K562 (cell line): ENCODE measurements around the gene DAPK1. TPM values are rescaled to one million over a fixed set of nuclear protein-coding genes. Genes with fewer than 3 reads are reported as not detected.
A peak's percentile ranks its signal among the peaks of the same experiment; 100 is the strongest.

Source experiments
- ATAC-seq: fragments of 200-7000 bp; cut with Tn5 transposase; 3 replicates; pipeline ENCODE4 v1.9.1; 2020; ENCODE audit warnings: moderate library complexity
- BruUV-seq: library from RNA; stranded (reverse); fragments of 400-500 nt; replicated peaks from 2 replicates; lab custom pipeline; 2021; lab: Mats Ljungman, UMichigan
- CTCF ChIA-PET: fragments of 300-600 bp; formaldehyde crosslinking; extraction: SDS; loops from one replicate; lab custom pipeline; 2021; ENCODE audit warnings: low intra/inter-chr PET ratio; lab: Yijun Ruan, JAX
- POLR2A ChIA-PET: fragments of 300-600, 350-650 bp; sonication (Branson Sonifier 250); formaldehyde crosslinking; extraction: SDS; loops from one replicate; lab custom pipeline; 2021; ENCODE audit warnings: antibody characterized with exemption, inconsistent platforms; lab: Yijun Ruan, JAX
- DNase-seq, 4 experiments: peaks; one replicate each; pipeline versions ENCODE4 v3.0.0 to v3.0.0-alpha.2; 2011 to 2018; ENCODE audit warnings: low spot score in 3 of 4, mixed read lengths in 3 of 4; ENCODE audit errors: extremely low read depth in 1 of 4
- FAIRE-seq: peaks from 2 replicates; lab custom pipeline; 2011; peaks lifted over from hg19 to GRCh38; lab: Jason Lieb, UNC
- H2AFZ ChIP-seq: 2 replicates; pipeline ENCODE4 v1.6.0; 2011; ENCODE audit warnings: low read depth, low read length, control low read depth, inconsistent platforms
- H3K27ac ChIP-seq: fragments of 200-600 bp; 3 replicates; pipeline ENCODE4 v1.8.0; 2011; ENCODE audit warnings: low read depth, mild to moderate bottlenecking, control low read depth, inconsistent platforms, low read length, moderate library complexity, mixed read lengths; ENCODE audit errors: extremely low read depth
- H3K27me3 ChIP-seq, 2 experiments: fragments of 300-600 bp in 1 of 2; 2 replicates in 1 of 2; 3 replicates in 1 of 2; pipeline versions ENCODE4 v1.6.0 to v1.8.0; 2011; ENCODE audit warnings: inconsistent platforms in 2 of 2, low read length in 2 of 2, mild to moderate bottlenecking in 1 of 2, mixed read lengths in 1 of 2, moderate library complexity in 1 of 2; ENCODE audit not compliant: control insufficient read depth in 2 of 2, insufficient read depth in 2 of 2
- H3K36me3 ChIP-seq: fragments of 300-600 bp; 3 replicates; pipeline ENCODE4 v1.8.0; 2011; ENCODE audit warnings: mild to moderate bottlenecking, low read length, inconsistent platforms; ENCODE audit not compliant: control insufficient read depth, insufficient read depth
- H3K4me1 ChIP-seq, 2 experiments: fragments of 200-600 bp in 1 of 2; replicated peaks in 1 of 2; 2 replicates in 1 of 2; 3 replicates in 1 of 2; pipeline versions ENCODE4 v1.5.1 to v1.8.0; 2011; ENCODE audit warnings: inconsistent platforms in 2 of 2, low read length in 2 of 2, mild to moderate bottlenecking in 1 of 2, mixed read lengths in 1 of 2, moderate library complexity in 1 of 2; ENCODE audit not compliant: control insufficient read depth in 2 of 2, insufficient read depth in 2 of 2
- H3K4me2 ChIP-seq: 2 replicates; pipeline ENCODE4 v1.6.1; 2011; ENCODE audit warnings: low read length, control low read depth, inconsistent platforms, mixed read lengths; ENCODE audit not compliant: insufficient read depth
- H3K4me3 ChIP-seq: fragments of 200-600 bp; sonication (generic), shearing (Covaris generic); 2 replicates; pipeline ENCODE4 v1.5.1; 2016; ENCODE audit warnings: control low read depth, inconsistent platforms
- H3K79me2 ChIP-seq: fragments of 200-600 bp; 3 replicates; pipeline ENCODE4 v1.8.0; 2011; ENCODE audit warnings: low read length, inconsistent platforms; ENCODE audit not compliant: control insufficient read depth, insufficient read depth
- H3K9ac ChIP-seq, 2 experiments: 2 replicates each; pipeline versions ENCODE4 v1.6.0 to v1.6.1; 2011; ENCODE audit warnings: low read depth in 2 of 2, low read length in 2 of 2, control low read depth in 1 of 2, inconsistent platforms in 1 of 2, mild to moderate bottlenecking in 1 of 2, mixed read lengths in 1 of 2; ENCODE audit not compliant: insufficient read depth in 1 of 2
- H3K9me1 ChIP-seq: one replicate; pipeline ENCODE4 v1.6.0; 2011; ENCODE audit warnings: inconsistent platforms, mild to moderate bottlenecking, low read length, moderate library complexity; ENCODE audit not compliant: control insufficient read depth, insufficient read depth
- H3K9me3 ChIP-seq: replicated peaks from 2 replicates; pipeline ENCODE4 v1.5.1; 2011; ENCODE audit warnings: low read depth, low read length, inconsistent platforms; ENCODE audit not compliant: control insufficient read depth, insufficient read depth
- H4K20me1 ChIP-seq: replicated peaks from 2 replicates; pipeline ENCODE4 v1.6.1; 2011; ENCODE audit warnings: low read length, inconsistent platforms, mixed read lengths; ENCODE audit not compliant: control insufficient read depth, insufficient read depth
- ATF6 ChIP-seq: sonication (generic); formaldehyde crosslinking; IDR thresholded peaks from 2 replicates; pipeline ENCODE4 v1.4.0; 2020; ENCODE audit warnings: mild to moderate bottlenecking, missing genetic modification reagents
- BRD9 ChIP-seq: fragments of 450-650 bp; IDR thresholded peaks from 2 replicates; pipeline ENCODE4 v1.6.1; 2018; ENCODE audit warnings: low read depth; ENCODE audit not compliant: partially characterized antibody
- CREB3 ChIP-seq: fragments of 450-650 bp; conservative IDR thresholded peaks from 2 replicates; pipeline ENCODE4 v1.6.1; 2016; ENCODE audit warnings: missing genetic modification characterization, low read depth, mild to moderate bottlenecking, missing compliant biosample characterization, moderate library complexity
- CREM ChIP-seq: IDR thresholded peaks from 2 replicates; pipeline ENCODE4 v1.6.1; 2014; ENCODE audit warnings: antibody characterized with exemption, low read depth
- GTF2F1 ChIP-seq: IDR thresholded peaks from 2 replicates; pipeline ENCODE4 v1.6.1; 2011; ENCODE audit warnings: low read depth, low read length, improper control_type of control experiment
- HINFP ChIP-seq: fragments of 450-650 bp; conservative IDR thresholded peaks from 2 replicates; pipeline ENCODE4 v1.6.1; 2016; ENCODE audit warnings: missing genetic modification characterization, low read depth, mild to moderate bottlenecking, control low read depth, missing compliant biosample characterization
- JUNB ChIP-seq: fragments of 450-650 bp; formaldehyde crosslinking; conservative IDR thresholded peaks from 2 replicates; pipeline ENCODE4 v1.4.0; 2020; ENCODE audit warnings: mild to moderate bottlenecking
- JUND ChIP-seq, 2 experiments: IDR thresholded peaks; 2 replicates in 1 of 2; 3 replicates in 1 of 2; pipeline ENCODE4 v1.6.1; 2011; ENCODE audit warnings: borderline replicate concordance in 2 of 2, low read depth in 2 of 2, low read length in 2 of 2, improper control_type of control experiment in 1 of 2, missing biosample characterization in 1 of 2, missing genetic modification characterization in 1 of 2, missing genetic modification reagents in 1 of 2
- OTX1 ChIP-seq: fragments of 450-650 bp; formaldehyde crosslinking; IDR thresholded peaks from 2 replicates; pipeline ENCODE4 v1.4.0; 2022; ENCODE audit warnings: mild to moderate bottlenecking
- RCOR1 ChIP-seq, 2 experiments: IDR thresholded peaks; 2 replicates each; pipeline ENCODE4 v1.6.1; 2012; ENCODE audit warnings: low read depth in 2 of 2, low read length in 2 of 2, borderline replicate concordance in 1 of 2, improper control_type of control experiment in 1 of 2
- SETDB1 ChIP-seq: IDR thresholded peaks from one replicate; pipeline ENCODE4 v1.6.1; 2012; ENCODE audit warnings: low read length, control low read depth, inconsistent platforms
- THRAP3 ChIP-seq: fragments of 450-650 bp; IDR thresholded peaks from 2 replicates; pipeline ENCODE4 v1.6.1; 2016; ENCODE audit warnings: mild to moderate bottlenecking, inconsistent platforms, borderline replicate concordance
- ZBTB2 ChIP-seq: fragments of 450-650 bp; IDR thresholded peaks from 2 replicates; pipeline ENCODE4 v1.6.1; 2016; ENCODE audit warnings: antibody characterized with exemption
- ZNF77 ChIP-seq: fragments of 250-450 bp; sonication (Bioruptor Pico); IDR thresholded peaks from 2 replicates; pipeline ENCODE4 v1.5.0; 2020
- WGBS: fragments of 100-300 bp; shearing (Covaris generic); methylation state at CpG from one replicate; pipeline ENCODE4 v1.1.6; 2016; ENCODE audit warnings: low coverage, mixed read lengths; ENCODE audit not compliant: insufficient coverage; ENCODE audit errors: missing lambda C conversion rate; 5-methylcytosine and 5-hydroxymethylcytosine counted together
- in situ Hi-C: fragments of 300-500 bp; cut with MboI; formaldehyde crosslinking; loops from 4 replicates; pipeline ENCODE4 v1.15.0; 2018; ENCODE audit warnings: inconsistent platforms, mixed read lengths
- intact Hi-C: fragments of 100-400 bp; cut with micrococcal nuclease; formaldehyde crosslinking; loops from 2 replicates; pipeline ENCODE4 v1.14.2; 2022
- polyA plus RNA-seq, 8 experiments: library from polyadenylated mRNA; depleted of rRNA in 4 of 8; stranded (reverse) in 5 of 8; unstranded in 3 of 8; fragments of >200 nt; fragmentation: Nextera tagmentation in 2 of 8; fragmentation: Illumina TruSeq in 1 of 8; extraction: Ambion mirVana in 2 of 8; extraction: Trizol in 1 of 8; gene quantifications; 2 replicates each; pipeline versions ENCODE4 v1.2.1 to v1.2.3, GENCODE V29; 2011 to 2014; ENCODE audit warnings: inconsistent platforms in 1 of 8, missing spikeins in 1 of 8
- total RNA-seq, 7 experiments: library from RNA; depleted of rRNA in 6 of 7; stranded (reverse); fragments of >200 nt in 6 of 7; fragmentation: Illumina TruSeq in 2 of 7; extraction: Trizol in 2 of 7; gene quantifications; 2 replicates each; pipeline versions ENCODE4 v1.2.1 to v1.2.3, GENCODE V29; 2011 to 2021; ENCODE audit warnings: low replicate concordance in 1 of 7

Gene DAPK1
- total and polyA plus RNA-seq, 9 of the 15 experiments (the other 6 are each of a cell fraction or from before 2014, with no cell fraction given), result 1.7 to 26.4 (median 15.8) TPM

- no peak for TF ChIP-seq ZBTB2
- no peak for TF ChIP-seq CREB3 (tag)
- no peak for TF ChIP-seq SETDB1
- TF ChIP-seq CREM, result no peak
- TF ChIP-seq BRD9, result no peak
- TF ChIP-seq HINFP, result no peak
- no peak for TF ChIP-seq OTX1 (CRISPR knock-in tag)
Measured at GRCh38 chr9:87541663-87542062, 44.0 kb downstream of the DAPK1 start (continued).

GRCh38 chr9:87542141-87542540 is 44.5 kb downstream of the DAPK1 start:
- Histone ChIP-seq H3K36me3 (peaks cover 13% of the 10 kb centered on the region; the same call in 2 of the 3 replicates), H4K20me1 (no peaks in the 10 kb centered on the region), H3K27me3 (no peaks in the 10 kb centered on the region), H3K27ac (no peak overlapping the region), H3K9me3 (no peaks in the 10 kb centered on the region), H3K9ac (no peak overlapping the region), H3K4me3 (no peak overlapping the region), H3K4me2 (no peak overlapping the region), H2AFZ (no peak overlapping the region), H3K4me1 (no peaks in the 10 kb centered on the region; a peak in 2 of 5 replicates), H3K9me1 (no peaks in the 10 kb centered on the region), H3K79me2 (peaks cover 10% of the 10 kb centered on the region; the same call in 2 of the 3 replicates)
- 42% methylated on average over 2 of the region's 2 CpGs for WGBS
- ChIA-PET CTCF (no interaction called here), POLR2A (no interaction called here)
- no peak for FAIRE-seq
- ATAC-seq, result no peak
- no TSS peak for BruUV-seq
- DNase-seq, result no peak
- intact Hi-C loops (no loop called here), in situ Hi-C loops (no loop called here)
- no peak for TF ChIP-seq JUND (IDR thresholded peaks at IDR 0.05; ENCODE audit: borderline replicate concordance, low read depth, low read length)
- no peak for TF ChIP-seq JUND (tag; IDR thresholded peaks at IDR 0.05; ENCODE audit: borderline replicate concordance, low read depth, low read length)
- TF ChIP-seq ATF6, result no peak
- TF ChIP-seq RCOR1 (IDR thresholded peaks at IDR 0.05; ENCODE audit: borderline replicate concordance in 1 of 2, low read depth in 2 of 2, low read length in 2 of 2), result 0 out of 4 replicates have a peak, but pooled peaks of 1 of the 2 experiments have one; percentile 16
- no peak for TF ChIP-seq GTF2F1
- TF ChIP-seq THRAP3, result no peak
- no peak for TF ChIP-seq ZNF77 (CRISPR knock-in tag)
- TF ChIP-seq JUNB, result no peak
